H1 (cell line): Measurements from ENCODE around the gene DCTD. TPM values are rescaled to one million over a fixed set of nuclear protein-coding genes. Genes with fewer than 3 reads are reported as not detected.

Experiments
- CHD1 ChIP-seq: IDR thresholded peaks from 2 replicates; pipeline ENCODE4 v1.6.1; 2012; ENCODE audit warnings: low read depth, low read length, improper control_type of control experiment
- CREB1 ChIP-seq: IDR thresholded peaks from 2 replicates; pipeline ENCODE4 v1.6.1; 2012; ENCODE audit warnings: inconsistent platforms
- GTF2F1 ChIP-seq: IDR thresholded peaks from 2 replicates; pipeline ENCODE4 v1.6.1; 2012; ENCODE audit warnings: low read depth, low read length, improper control_type of control experiment, borderline replicate concordance
- RBBP5 ChIP-seq: IDR thresholded peaks from 2 replicates; pipeline ENCODE4 v1.7.1; 2012; ENCODE audit warnings: low read depth, mild to moderate bottlenecking, inconsistent platforms, low read length, moderate library complexity, borderline replicate concordance
- RNF2 ChIP-seq: fragments of 200-900, 300-1000 bp; sonication (generic); IDR thresholded peaks from 2 replicates; pipeline ENCODE4 v1.7.1; 2016; ENCODE audit warnings: borderline replicate concordance, low read depth, mild to moderate bottlenecking, antibody characterized with exemption, low read length; ENCODE audit not compliant: poor library complexity, severe bottlenecking; ENCODE audit errors: missing control alignments
- ZNF274 ChIP-seq: IDR thresholded peaks from 2 replicates; pipeline ENCODE4 v1.7.0; 2012; ENCODE audit warnings: low read length, borderline replicate concordance; ENCODE audit errors: extremely low read depth
- polyA plus RNA-seq, 7 experiments: library from polyadenylated mRNA; depleted of rRNA in 3 of 7; stranded (reverse) in 5 of 7; unstranded in 2 of 7; fragments of >200 nt in 5 of 7; fragments of 200-250 nt in 2 of 7; gene quantifications; 1 replicate in 5 of 7; 2 replicates in 1 of 7; 4 replicates in 1 of 7; pipeline versions ENCODE4 v1.2.1 to v1.2.3, GENCODE V29; 2011 to 2013; ENCODE audit warnings: missing spikeins in 2 of 7, mixed read lengths in 2 of 7
- total RNA-seq: library from RNA; stranded (reverse); fragmentation: NEBNext Ultra II Directional; extraction: Animal tissue kit (Norgen Biotek cat#: 25700); gene quantifications from 2 replicates; pipeline ENCODE4 v1.2.1, GENCODE V29; 2021
- TF ChIP-seq, protein P1 (sequence below): fragments of 300-600 bp; sonication (generic); IDR thresholded peaks from 2 replicates; pipeline ENCODE4 v1.7.1; 2012; ENCODE audit warnings: low read length, moderate library complexity, mild to moderate bottlenecking, inconsistent platforms; ENCODE audit not compliant: insufficient replicate concordance
- TF ChIP-seq, protein P2 (sequence below): IDR thresholded peaks from 2 replicates; pipeline ENCODE4 v1.6.1; 2012; ENCODE audit warnings: low read length, inconsistent platforms

Gene DCTD
- total and polyA plus RNA-seq, 2 of the 8 experiments (the other 6 are each of a cell fraction or from before 2014, with no cell fraction given) = 60.2 to 69.5 TPM

DNA sequence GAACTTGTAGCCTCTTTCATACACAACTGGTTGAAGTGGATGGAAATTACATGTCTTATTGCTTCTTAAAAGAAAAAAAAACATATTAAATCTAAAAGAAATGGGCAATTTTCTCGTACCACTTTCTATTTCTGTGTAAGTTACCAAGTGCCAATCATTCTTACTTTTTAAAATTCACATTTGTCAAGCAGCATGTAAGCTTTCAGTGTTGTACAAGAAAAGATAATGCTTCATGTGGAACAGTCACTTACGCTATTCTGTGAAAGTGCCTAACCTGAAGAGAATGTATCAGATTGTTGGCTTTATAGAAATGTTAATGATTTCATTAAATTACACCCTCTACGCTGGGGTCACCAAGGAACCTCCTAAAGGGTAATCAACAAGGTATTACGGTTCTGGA lies 4.4 kb upstream of the DCTD start (continued):
- TF ChIP-seq, protein P1, sequence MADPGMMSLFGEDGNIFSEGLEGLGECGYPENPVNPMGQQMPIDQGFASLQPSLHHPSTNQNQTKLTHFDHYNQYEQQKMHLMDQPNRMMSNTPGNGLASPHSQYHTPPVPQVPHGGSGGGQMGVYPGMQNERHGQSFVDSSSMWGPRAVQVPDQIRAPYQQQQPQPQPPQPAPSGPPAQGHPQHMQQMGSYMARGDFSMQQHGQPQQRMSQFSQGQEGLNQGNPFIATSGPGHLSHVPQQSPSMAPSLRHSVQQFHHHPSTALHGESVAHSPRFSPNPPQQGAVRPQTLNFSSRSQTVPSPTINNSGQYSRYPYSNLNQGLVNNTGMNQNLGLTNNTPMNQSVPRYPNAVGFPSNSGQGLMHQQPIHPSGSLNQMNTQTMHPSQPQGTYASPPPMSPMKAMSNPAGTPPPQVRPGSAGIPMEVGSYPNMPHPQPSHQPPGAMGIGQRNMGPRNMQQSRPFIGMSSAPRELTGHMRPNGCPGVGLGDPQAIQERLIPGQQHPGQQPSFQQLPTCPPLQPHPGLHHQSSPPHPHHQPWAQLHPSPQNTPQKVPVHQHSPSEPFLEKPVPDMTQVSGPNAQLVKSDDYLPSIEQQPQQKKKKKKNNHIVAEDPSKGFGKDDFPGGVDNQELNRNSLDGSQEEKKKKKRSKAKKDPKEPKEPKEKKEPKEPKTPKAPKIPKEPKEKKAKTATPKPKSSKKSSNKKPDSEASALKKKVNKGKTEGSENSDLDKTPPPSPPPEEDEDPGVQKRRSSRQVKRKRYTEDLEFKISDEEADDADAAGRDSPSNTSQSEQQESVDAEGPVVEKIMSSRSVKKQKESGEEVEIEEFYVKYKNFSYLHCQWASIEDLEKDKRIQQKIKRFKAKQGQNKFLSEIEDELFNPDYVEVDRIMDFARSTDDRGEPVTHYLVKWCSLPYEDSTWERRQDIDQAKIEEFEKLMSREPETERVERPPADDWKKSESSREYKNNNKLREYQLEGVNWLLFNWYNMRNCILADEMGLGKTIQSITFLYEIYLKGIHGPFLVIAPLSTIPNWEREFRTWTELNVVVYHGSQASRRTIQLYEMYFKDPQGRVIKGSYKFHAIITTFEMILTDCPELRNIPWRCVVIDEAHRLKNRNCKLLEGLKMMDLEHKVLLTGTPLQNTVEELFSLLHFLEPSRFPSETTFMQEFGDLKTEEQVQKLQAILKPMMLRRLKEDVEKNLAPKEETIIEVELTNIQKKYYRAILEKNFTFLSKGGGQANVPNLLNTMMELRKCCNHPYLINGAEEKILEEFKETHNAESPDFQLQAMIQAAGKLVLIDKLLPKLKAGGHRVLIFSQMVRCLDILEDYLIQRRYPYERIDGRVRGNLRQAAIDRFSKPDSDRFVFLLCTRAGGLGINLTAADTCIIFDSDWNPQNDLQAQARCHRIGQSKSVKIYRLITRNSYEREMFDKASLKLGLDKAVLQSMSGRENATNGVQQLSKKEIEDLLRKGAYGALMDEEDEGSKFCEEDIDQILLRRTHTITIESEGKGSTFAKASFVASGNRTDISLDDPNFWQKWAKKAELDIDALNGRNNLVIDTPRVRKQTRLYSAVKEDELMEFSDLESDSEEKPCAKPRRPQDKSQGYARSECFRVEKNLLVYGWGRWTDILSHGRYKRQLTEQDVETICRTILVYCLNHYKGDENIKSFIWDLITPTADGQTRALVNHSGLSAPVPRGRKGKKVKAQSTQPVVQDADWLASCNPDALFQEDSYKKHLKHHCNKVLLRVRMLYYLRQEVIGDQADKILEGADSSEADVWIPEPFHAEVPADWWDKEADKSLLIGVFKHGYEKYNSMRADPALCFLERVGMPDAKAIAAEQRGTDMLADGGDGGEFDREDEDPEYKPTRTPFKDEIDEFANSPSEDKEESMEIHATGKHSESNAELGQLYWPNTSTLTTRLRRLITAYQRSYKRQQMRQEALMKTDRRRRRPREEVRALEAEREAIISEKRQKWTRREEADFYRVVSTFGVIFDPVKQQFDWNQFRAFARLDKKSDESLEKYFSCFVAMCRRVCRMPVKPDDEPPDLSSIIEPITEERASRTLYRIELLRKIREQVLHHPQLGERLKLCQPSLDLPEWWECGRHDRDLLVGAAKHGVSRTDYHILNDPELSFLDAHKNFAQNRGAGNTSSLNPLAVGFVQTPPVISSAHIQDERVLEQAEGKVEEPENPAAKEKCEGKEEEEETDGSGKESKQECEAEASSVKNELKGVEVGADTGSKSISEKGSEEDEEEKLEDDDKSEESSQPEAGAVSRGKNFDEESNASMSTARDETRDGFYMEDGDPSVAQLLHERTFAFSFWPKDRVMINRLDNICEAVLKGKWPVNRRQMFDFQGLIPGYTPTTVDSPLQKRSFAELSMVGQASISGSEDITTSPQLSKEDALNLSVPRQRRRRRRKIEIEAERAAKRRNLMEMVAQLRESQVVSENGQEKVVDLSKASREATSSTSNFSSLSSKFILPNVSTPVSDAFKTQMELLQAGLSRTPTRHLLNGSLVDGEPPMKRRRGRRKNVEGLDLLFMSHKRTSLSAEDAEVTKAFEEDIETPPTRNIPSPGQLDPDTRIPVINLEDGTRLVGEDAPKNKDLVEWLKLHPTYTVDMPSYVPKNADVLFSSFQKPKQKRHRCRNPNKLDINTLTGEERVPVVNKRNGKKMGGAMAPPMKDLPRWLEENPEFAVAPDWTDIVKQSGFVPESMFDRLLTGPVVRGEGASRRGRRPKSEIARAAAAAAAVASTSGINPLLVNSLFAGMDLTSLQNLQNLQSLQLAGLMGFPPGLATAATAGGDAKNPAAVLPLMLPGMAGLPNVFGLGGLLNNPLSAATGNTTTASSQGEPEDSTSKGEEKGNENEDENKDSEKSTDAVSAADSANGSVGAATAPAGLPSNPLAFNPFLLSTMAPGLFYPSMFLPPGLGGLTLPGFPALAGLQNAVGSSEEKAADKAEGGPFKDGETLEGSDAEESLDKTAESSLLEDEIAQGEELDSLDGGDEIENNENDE = no peak
- no peak for TF ChIP-seq RNF2
- TF ChIP-seq CREB1 = no peak
- no peak for TF ChIP-seq CHD1
- TF ChIP-seq, protein P2, sequence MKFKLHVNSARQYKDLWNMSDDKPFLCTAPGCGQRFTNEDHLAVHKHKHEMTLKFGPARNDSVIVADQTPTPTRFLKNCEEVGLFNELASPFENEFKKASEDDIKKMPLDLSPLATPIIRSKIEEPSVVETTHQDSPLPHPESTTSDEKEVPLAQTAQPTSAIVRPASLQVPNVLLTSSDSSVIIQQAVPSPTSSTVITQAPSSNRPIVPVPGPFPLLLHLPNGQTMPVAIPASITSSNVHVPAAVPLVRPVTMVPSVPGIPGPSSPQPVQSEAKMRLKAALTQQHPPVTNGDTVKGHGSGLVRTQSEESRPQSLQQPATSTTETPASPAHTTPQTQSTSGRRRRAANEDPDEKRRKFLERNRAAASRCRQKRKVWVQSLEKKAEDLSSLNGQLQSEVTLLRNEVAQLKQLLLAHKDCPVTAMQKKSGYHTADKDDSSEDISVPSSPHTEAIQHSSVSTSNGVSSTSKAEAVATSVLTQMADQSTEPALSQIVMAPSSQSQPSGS = no peak
- no peak for TF ChIP-seq GTF2F1
- TF ChIP-seq RBBP5 = no peak
- TF ChIP-seq ZNF274 = no peak
